H1 (cell line): Measurements from ENCODE around the gene APBA2. TPM values are rescaled to one million over a fixed set of nuclear protein-coding genes. Genes with fewer than 3 reads are reported as not detected.

Experiments
- CBX5 ChIP-seq: fragments of 300-800, 300-1000 bp; sonication (generic); IDR thresholded peaks from 2 replicates; pipeline ENCODE4 v1.7.1; 2016; ENCODE audit warnings: antibody characterized with exemption, low read length, low read depth
- CHD2 ChIP-seq: IDR thresholded peaks from 2 replicates; pipeline ENCODE4 v1.6.1; 2012; ENCODE audit warnings: low read length, improper control_type of control experiment
- CHD7 ChIP-seq: fragments of 300-600 bp; sonication (generic); IDR thresholded peaks from 2 replicates; pipeline ENCODE4 v1.7.1; 2012; ENCODE audit warnings: low read length, moderate library complexity, mild to moderate bottlenecking, inconsistent platforms; ENCODE audit not compliant: insufficient replicate concordance
- JUND ChIP-seq: IDR thresholded peaks from 2 replicates; pipeline ENCODE4 v1.6.1; 2011; ENCODE audit warnings: mild to moderate bottlenecking, improper control_type of control experiment, low read length
- KDM4A ChIP-seq: IDR thresholded peaks from one replicate; pipeline ENCODE4 v1.7.1; 2012; ENCODE audit warnings: low read depth, mild to moderate bottlenecking, moderate library complexity, low read length, inconsistent platforms; ENCODE audit not compliant: severe bottlenecking
- MAFK ChIP-seq: IDR thresholded peaks from 2 replicates; pipeline ENCODE4 v1.6.1; 2012; ENCODE audit warnings: low read depth, mild to moderate bottlenecking, improper control_type of control experiment, low read length
- RFX5 ChIP-seq: IDR thresholded peaks from 2 replicates; pipeline ENCODE4 v1.6.1; 2011; ENCODE audit warnings: low read depth, low read length, improper control_type of control experiment, borderline replicate concordance
- SP4 ChIP-seq: IDR thresholded peaks from 2 replicates; pipeline ENCODE4 v1.6.1; 2012; ENCODE audit warnings: low read length, inconsistent platforms
- polyA plus RNA-seq, 7 experiments: library from polyadenylated mRNA; depleted of rRNA in 3 of 7; stranded (reverse) in 5 of 7; unstranded in 2 of 7; fragments of >200 nt in 5 of 7; fragments of 200-250 nt in 2 of 7; gene quantifications; 1 replicate in 5 of 7; 2 replicates in 1 of 7; 4 replicates in 1 of 7; pipeline versions ENCODE4 v1.2.1 to v1.2.3, GENCODE V29; 2011 to 2013; ENCODE audit warnings: missing spikeins in 2 of 7, mixed read lengths in 2 of 7
- total RNA-seq: library from RNA; stranded (reverse); fragmentation: NEBNext Ultra II Directional; extraction: Animal tissue kit (Norgen Biotek cat#: 25700); gene quantifications from 2 replicates; pipeline ENCODE4 v1.2.1, GENCODE V29; 2021

APBA2 gene
- total and polyA plus RNA-seq, 2 of the 8 experiments (the other 6 are each of a cell fraction or from before 2014, with no cell fraction given), result 15.5 to 19.0 TPM

- TF ChIP-seq CHD7 (no peak), MAFK (no peak), KDM4A (no peak), RFX5 (no peak), SP4 (no peak), JUND (no peak), CBX5 (no peak), CHD2 (no peak)
These were observed 231.4 kb downstream of the APBA2 start (continued) for GRCh38 chr15:29116970-29117700.
